Thyroid gland (tissue), 4 donors: ENCODE measurements around the gene C17orf58.

ENCODE experiments used
- CTCF ChIP-seq, 6 experiments: fragments of 200-600 bp in 3 of 6; fragments of 450-650 bp in 3 of 6; sonication (generic) in 3 of 6; IDR thresholded peaks; one replicate each; pipeline ENCODE4 v1.5.1; 2016 to 2019; ENCODE audit warnings: antibody characterized with exemption in 6 of 6, mild to moderate bottlenecking in 2 of 6, inconsistent platforms in 1 of 6, moderate library complexity in 1 of 6
- POLR2A ChIP-seq, 2 donors: fragments of 450-650 bp; IDR thresholded peaks; one replicate each; pipeline ENCODE4 v1.6.1; 2017; ENCODE audit warnings: antibody characterized with exemption in 2 of 2, mild to moderate bottlenecking in 2 of 2, moderate library complexity in 1 of 2

- TF ChIP-seq CTCF (IDR thresholded peaks at IDR 0.05) (peak in 3 of 6 experiments; percentile 2 to 16 (median 12)), POLR2A (IDR thresholded peaks at IDR 0.05) (peak in 1 of 2 donors; percentile 76)
Observed at GRCh38 chr17:67993153-67993997, 2.9 kb downstream of the C17orf58 start.
